GM18505 (cell line): ENCODE data around the gene GKAP1.
A peak's percentile ranks its signal among the peaks of the same experiment; 100 is the strongest.
"Not testable (repeated sequence)": the region's sequence is repeated elsewhere in the genome, so short reads cannot be mapped to it uniquely, and the experiment has no call there.

Experiments used
- ATAC-seq: cut with Tn5 transposase; IDR thresholded peaks from one replicate; pipeline ENCODE4 v1.9.1; 2021; ENCODE audit not compliant: unreplicated experiment
- POLR2A ChIP-seq: IDR thresholded peaks from 4 replicates; pipeline ENCODE4 v1.6.1; 2011; ENCODE audit warnings: borderline replicate concordance; ENCODE audit not compliant: insufficient read depth, insufficient read length; ENCODE audit errors: extremely low read depth

Gene GKAP1

GRCh38 chr9:83708515-83709158, 108.9 kb downstream of the GKAP1 start:
- peak; percentile 50 for ATAC-seq
- no peak for TF ChIP-seq POLR2A

- peak; percentile 95 for TF ChIP-seq POLR2A
- ATAC-seq: peak; percentile 74
These were observed 109.6 kb downstream of the GKAP1 start, which contains the start of gene UBQLN1 for GRCh38 chr9:83707768-83708514. UBQLN1 (minus strand) TSS chr9:83707958; CDS start chr9:83707679, 279 bp downstream.

- peak; percentile 42 for ATAC-seq
- TF ChIP-seq POLR2A: no peak
These were observed 110.1 kb downstream of the GKAP1 start for GRCh38 chr9:83707518-83707767.

GRCh38 chr9:83706676-83707517, 110.7 kb downstream of the GKAP1 start:
- no peak for TF ChIP-seq POLR2A
- peak; percentile 16 for ATAC-seq

- ATAC-seq: not testable (repeated sequence)
These were observed 112.3 kb downstream of the GKAP1 start for GRCh38 chr9:83705219-83705651.

- no peak for ATAC-seq
- TF ChIP-seq POLR2A: no peak
These were observed 115.8 kb downstream of the GKAP1 start for GRCh38 chr9:83701769-83702168.

- no peak for TF ChIP-seq POLR2A
- ATAC-seq: no peak
These were observed 116.3 kb downstream of the GKAP1 start for GRCh38 chr9:83701286-83701685.

- TF ChIP-seq POLR2A: no peak
- no peak for ATAC-seq
These were observed 118.0 kb downstream of the GKAP1 start for GRCh38 chr9:83699615-83700014.

GRCh38 chr9:83698976-83699585, 118.5 kb downstream of the GKAP1 start:
- no peak for TF ChIP-seq POLR2A
- ATAC-seq: no peak

GRCh38 chr9:83691492-83691891, 126.1 kb downstream of the GKAP1 start:
- ATAC-seq: no peak
- TF ChIP-seq POLR2A: no peak
